ENCODE results near the gene TMEM151B. TPM values are rescaled to one million over a fixed set of nuclear protein-coding genes. Genes with fewer than 3 reads are reported as not detected.
A peak's percentile ranks its signal among the peaks of the same experiment; 100 is the strongest.

The TMEM151B gene
- total RNA-seq, 6 donors from 2014 or later: not detected

- Histone ChIP-seq H3K9me3 (no peaks in the 10 kb centered on the region), H3K36me3 (peaks cover 33 to 41% (median 38%) of the 10 kb centered on the region in 4 donors), H3K27me3 (no peaks in the 10 kb centered on the region), H3K4me3 (peak overlapping the region; percentile 79 to 98 (median 87)), H3K27ac (peak overlapping the region; percentile 88 to 99 (median 94)), H3K4me1 (peaks cover 15 to 28% (median 23%) of the 10 kb centered on the region in 4 donors)
- peak; percentile 70 to 84 for ATAC-seq (ENCODE audit: low FRiP score in 2 of 2)
- peak; percentile 77 to 94 for DNase-seq
- TF ChIP-seq POLR2AphosphoS5 (IDR thresholded peaks at IDR 0.05): peak; percentile 65 to 82
- TF ChIP-seq, protein P1, sequence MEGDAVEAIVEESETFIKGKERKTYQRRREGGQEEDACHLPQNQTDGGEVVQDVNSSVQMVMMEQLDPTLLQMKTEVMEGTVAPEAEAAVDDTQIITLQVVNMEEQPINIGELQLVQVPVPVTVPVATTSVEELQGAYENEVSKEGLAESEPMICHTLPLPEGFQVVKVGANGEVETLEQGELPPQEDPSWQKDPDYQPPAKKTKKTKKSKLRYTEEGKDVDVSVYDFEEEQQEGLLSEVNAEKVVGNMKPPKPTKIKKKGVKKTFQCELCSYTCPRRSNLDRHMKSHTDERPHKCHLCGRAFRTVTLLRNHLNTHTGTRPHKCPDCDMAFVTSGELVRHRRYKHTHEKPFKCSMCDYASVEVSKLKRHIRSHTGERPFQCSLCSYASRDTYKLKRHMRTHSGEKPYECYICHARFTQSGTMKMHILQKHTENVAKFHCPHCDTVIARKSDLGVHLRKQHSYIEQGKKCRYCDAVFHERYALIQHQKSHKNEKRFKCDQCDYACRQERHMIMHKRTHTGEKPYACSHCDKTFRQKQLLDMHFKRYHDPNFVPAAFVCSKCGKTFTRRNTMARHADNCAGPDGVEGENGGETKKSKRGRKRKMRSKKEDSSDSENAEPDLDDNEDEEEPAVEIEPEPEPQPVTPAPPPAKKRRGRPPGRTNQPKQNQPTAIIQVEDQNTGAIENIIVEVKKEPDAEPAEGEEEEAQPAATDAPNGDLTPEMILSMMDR (IDR thresholded peaks at IDR 0.05): no peak
- 1% methylated on average over 16 to 32 of the region's 52 CpGs for WGBS, 2 donors
Observed at GRCh38 chr6:44247338-44248302, 22.6 kb upstream of the TMEM151B start.

- Histone ChIP-seq H3K27ac (peak overlapping the region; percentile 88 to 99 (median 94)), H3K4me1 (peaks cover 15 to 28% (median 23%) of the 10 kb centered on the region in 4 donors), H3K9me3 (no peaks in the 10 kb centered on the region), H3K36me3 (peaks cover 41 to 51% (median 48%) of the 10 kb centered on the region in 4 donors), H3K27me3 (no peaks in the 10 kb centered on the region), H3K4me3 (peak overlapping the region in 3 of 4 donors; percentile 79 to 98 (median 88))
- ATAC-seq (ENCODE audit: low FRiP score in 2 of 2) (no peak), DNase-seq (no peak)
- WGBS, 2 donors: 17 to 35% methylated on average over 1 of the region's 1 CpG
- TF ChIP-seq POLR2AphosphoS5 (IDR thresholded peaks at IDR 0.05) (no peak), EP300 (IDR thresholded peaks at IDR 0.05) (no peak), POLR2A (IDR thresholded peaks at IDR 0.05) (no peak)
- TF ChIP-seq, protein P1 (IDR thresholded peaks at IDR 0.05): no peak
Observed at GRCh38 chr6:44248579-44248978, 21.7 kb upstream of the TMEM151B start.

- Histone ChIP-seq H3K36me3 (peaks cover 46 to 57% (median 54%) of the 10 kb centered on the region in 4 donors), H3K27me3 (no peaks in the 10 kb centered on the region), H3K4me1 (peaks cover 15 to 28% (median 23%) of the 10 kb centered on the region in 4 donors), H3K27ac (peak overlapping the region in 1 of 4 donors; percentile 96), H3K4me3 (peak overlapping the region in 1 of 4 donors; percentile 79), H3K9me3 (no peaks in the 10 kb centered on the region)
- TF ChIP-seq POLR2AphosphoS5 (IDR thresholded peaks at IDR 0.05): no peak
- no peak for TF ChIP-seq EP300 (IDR thresholded peaks at IDR 0.05)
- TF ChIP-seq, protein P1 (IDR thresholded peaks at IDR 0.05): no peak
- TF ChIP-seq POLR2A (IDR thresholded peaks at IDR 0.05): no peak
- 69 to 80% methylated on average over 8 to 9 of the region's 9 CpGs for WGBS, 2 donors
- DNase-seq: no peak
- ATAC-seq (ENCODE audit: low FRiP score in 2 of 2): no peak
Observed at GRCh38 chr6:44249082-44249748, 21.0 kb upstream of the TMEM151B start.

DNA sequence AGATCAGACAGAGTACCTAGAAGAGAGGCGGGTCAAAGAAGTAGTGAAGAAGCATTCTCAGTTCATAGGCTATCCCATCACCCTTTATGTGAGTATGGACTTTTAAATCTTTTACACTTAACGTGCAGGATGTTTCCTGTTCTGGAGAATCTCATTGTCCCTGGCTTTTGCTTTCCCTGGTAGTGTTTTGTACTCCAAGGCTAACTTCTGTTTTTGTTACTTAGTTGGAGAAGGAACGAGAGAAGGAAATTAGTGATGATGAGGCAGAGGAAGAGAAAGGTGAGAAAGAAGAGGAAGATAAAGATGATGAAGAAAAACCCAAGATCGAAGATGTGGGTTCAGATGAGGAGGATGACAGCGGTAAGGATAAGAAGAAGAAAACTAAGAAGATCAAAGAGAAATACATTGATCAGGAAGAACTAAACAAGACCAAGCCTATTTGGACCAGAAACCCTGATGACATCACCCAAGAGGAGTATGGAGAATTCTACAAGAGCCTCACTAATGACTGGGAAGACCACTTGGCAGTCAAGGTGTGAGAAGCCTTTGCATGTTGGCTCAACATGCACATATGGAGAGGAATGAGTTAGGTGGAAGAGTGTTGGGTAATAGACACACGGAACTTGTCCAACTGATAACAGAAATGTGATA, 20.1 kb upstream of the TMEM151B start:
- DNase-seq: no peak
- no peak for ATAC-seq (ENCODE audit: low FRiP score in 2 of 2)
- TF ChIP-seq, protein P1 (IDR thresholded peaks at IDR 0.05): no peak
- TF ChIP-seq POLR2AphosphoS5 (IDR thresholded peaks at IDR 0.05) (no peak), EP300 (IDR thresholded peaks at IDR 0.05) (no peak)
- 69 to 71% methylated on average over 6 of the region's 6 CpGs for WGBS, 2 donors
- Histone ChIP-seq H3K4me3 (no peak overlapping the region), H3K36me3 (peaks cover 52 to 67% (median 64%) of the 10 kb centered on the region in 4 donors), H3K27ac (no peak overlapping the region), H3K4me1 (peaks cover 15 to 28% (median 23%) of the 10 kb centered on the region in 4 donors), H3K9me3 (no peaks in the 10 kb centered on the region), H3K27me3 (no peaks in the 10 kb centered on the region)

Measured in upper lobe of left lung (tissue), 6 donors.